ENCODE results near the gene PHTF2.
A peak's percentile ranks its signal among the peaks of the same experiment; 100 is the strongest.

Gene PHTF2

DNA sequence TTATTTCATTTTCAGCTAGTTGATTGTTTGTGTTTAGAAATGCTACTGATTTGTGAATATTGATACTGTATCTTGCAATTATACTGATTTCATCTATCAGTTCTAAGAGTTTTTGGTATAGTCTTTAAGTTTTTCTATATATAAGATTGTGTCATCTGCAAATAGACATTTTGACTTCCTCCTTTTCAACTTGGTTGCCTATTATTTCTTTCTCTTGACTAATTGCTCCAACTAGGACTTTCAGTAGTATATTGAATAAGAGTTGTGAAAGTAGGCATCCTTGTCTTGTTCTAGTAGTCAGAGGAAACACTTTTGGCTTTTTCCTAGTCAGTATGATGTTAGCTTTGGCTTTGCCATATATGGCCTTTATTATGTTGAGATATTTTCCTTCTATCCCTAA is 20.4 kb downstream of the PHTF2 start:
- Histone ChIP-seq H3K4me2 (ENCODE audit: low read length) (peak overlapping the region; percentile 9; the same call in 1 of the 2 replicates), H4K20me1 (ENCODE audit: control insufficient read depth, insufficient read depth, low read depth, low read length) (peaks cover 3% of the 10 kb centered on the region; the same call in 1 of the 2 replicates), H3K9me2 (replicated peaks; ENCODE audit: control insufficient read depth, low read length) (no peaks in the 10 kb centered on the region), H3K36me3 (ENCODE audit: control insufficient read depth, low read length) (peaks cover 57% of the 10 kb centered on the region), H3F3A (ENCODE audit: control insufficient read depth, insufficient read depth) (peaks cover 16% of the 10 kb centered on the region), H3K9me3 (ENCODE audit: control insufficient read depth, insufficient read depth, low read length) (peaks cover 47% of the 10 kb centered on the region), H3K79me2 (ENCODE audit: control insufficient read depth, low read length) (peaks cover 97% of the 10 kb centered on the region), H3K4me1 (ENCODE audit: control insufficient read depth, low read length) (peaks cover 41% of the 10 kb centered on the region), H3K27me3 (ENCODE audit: control insufficient read depth, low read length) (no peaks in the 10 kb centered on the region), H3K4me3 (ENCODE audit: low read length) (no peak overlapping the region), H3K27ac (ENCODE audit: low read depth, low read length) (peak overlapping the region; percentile 11; the same call in 1 of the 2 replicates)
- TF ChIP-seq, protein P1, sequence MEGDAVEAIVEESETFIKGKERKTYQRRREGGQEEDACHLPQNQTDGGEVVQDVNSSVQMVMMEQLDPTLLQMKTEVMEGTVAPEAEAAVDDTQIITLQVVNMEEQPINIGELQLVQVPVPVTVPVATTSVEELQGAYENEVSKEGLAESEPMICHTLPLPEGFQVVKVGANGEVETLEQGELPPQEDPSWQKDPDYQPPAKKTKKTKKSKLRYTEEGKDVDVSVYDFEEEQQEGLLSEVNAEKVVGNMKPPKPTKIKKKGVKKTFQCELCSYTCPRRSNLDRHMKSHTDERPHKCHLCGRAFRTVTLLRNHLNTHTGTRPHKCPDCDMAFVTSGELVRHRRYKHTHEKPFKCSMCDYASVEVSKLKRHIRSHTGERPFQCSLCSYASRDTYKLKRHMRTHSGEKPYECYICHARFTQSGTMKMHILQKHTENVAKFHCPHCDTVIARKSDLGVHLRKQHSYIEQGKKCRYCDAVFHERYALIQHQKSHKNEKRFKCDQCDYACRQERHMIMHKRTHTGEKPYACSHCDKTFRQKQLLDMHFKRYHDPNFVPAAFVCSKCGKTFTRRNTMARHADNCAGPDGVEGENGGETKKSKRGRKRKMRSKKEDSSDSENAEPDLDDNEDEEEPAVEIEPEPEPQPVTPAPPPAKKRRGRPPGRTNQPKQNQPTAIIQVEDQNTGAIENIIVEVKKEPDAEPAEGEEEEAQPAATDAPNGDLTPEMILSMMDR (IDR thresholded peaks at IDR 0.05; ENCODE audit: low read depth, low read length, poor library complexity, severe bottlenecking), result no peak
- TF ChIP-seq EZH2phosphoT487 (IDR thresholded peaks at IDR 0.05; ENCODE audit: borderline replicate concordance, low read length), result no peak

DNA sequence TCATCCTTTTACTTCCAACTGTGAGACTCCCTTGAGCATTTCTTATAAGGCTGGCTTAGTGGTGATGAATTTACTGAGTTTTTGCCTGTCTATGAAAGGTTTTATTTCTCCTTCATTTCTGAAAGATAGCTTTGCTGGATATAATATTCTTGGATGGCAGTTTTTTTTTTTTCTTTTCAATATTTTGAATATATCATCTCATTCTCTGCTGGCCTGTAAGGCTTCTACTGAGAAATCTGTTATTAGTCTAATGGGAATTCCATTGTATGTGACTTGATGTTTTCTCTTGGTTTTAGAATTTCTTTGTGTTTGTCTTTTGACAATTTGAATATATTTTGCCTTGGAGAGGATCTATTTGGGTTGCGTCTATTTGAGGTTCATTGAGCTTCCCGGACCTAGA is 22.4 kb downstream of the PHTF2 start:
- no peaks in the 10 kb centered on the region for H3K9me2 ChIP-seq (replicated peaks; ENCODE audit: control insufficient read depth, low read length)
- peaks cover 95% of the 10 kb centered on the region for H3K79me2 ChIP-seq (ENCODE audit: control insufficient read depth, low read length)

GRCh38 chr7:77822269-77822668 is 23.7 kb downstream of the PHTF2 start:
- no peaks in the 10 kb centered on the region for H3K9me2 ChIP-seq (replicated peaks; ENCODE audit: control insufficient read depth, low read length)
- peaks cover 3% of the 10 kb centered on the region; the same call in 1 of the 2 replicates for H4K20me1 ChIP-seq (ENCODE audit: control insufficient read depth, insufficient read depth, low read depth, low read length)
- TF ChIP-seq, protein P1 (IDR thresholded peaks at IDR 0.05; ENCODE audit: low read depth, low read length, poor library complexity, severe bottlenecking), result no peak
- no peak for TF ChIP-seq EZH2phosphoT487 (IDR thresholded peaks at IDR 0.05; ENCODE audit: borderline replicate concordance, low read length)
- H3K27me3 ChIP-seq (ENCODE audit: control insufficient read depth, low read length), result no peaks in the 10 kb centered on the region
- peak overlapping the region; percentile 69 for H3K4me2 ChIP-seq (ENCODE audit: low read length)
- H3K4me1 ChIP-seq (ENCODE audit: control insufficient read depth, low read length), result peaks cover 73% of the 10 kb centered on the region
- H3K9me3 ChIP-seq (ENCODE audit: control insufficient read depth, insufficient read depth, low read length), result peaks cover 42% of the 10 kb centered on the region
- H3K36me3 ChIP-seq (ENCODE audit: control insufficient read depth, low read length), result peaks cover 54% of the 10 kb centered on the region
- peaks cover 94% of the 10 kb centered on the region for H3K79me2 ChIP-seq (ENCODE audit: control insufficient read depth, low read length)
- H3K4me3 ChIP-seq (ENCODE audit: low read length), result peak overlapping the region; percentile 48
- peak overlapping the region; percentile 44 for H3K27ac ChIP-seq (ENCODE audit: low read depth, low read length)
- peaks cover 31% of the 10 kb centered on the region for H3F3A ChIP-seq (ENCODE audit: control insufficient read depth, insufficient read depth)

More for the DNA sequence above, 22.4 kb downstream of the PHTF2 start:
- H3K4me1 ChIP-seq (ENCODE audit: control insufficient read depth, low read length), result peaks cover 60% of the 10 kb centered on the region
- H3K9me3 ChIP-seq (ENCODE audit: control insufficient read depth, insufficient read depth, low read length), result peaks cover 51% of the 10 kb centered on the region
- H3F3A ChIP-seq (ENCODE audit: control insufficient read depth, insufficient read depth), result peaks cover 29% of the 10 kb centered on the region
- H3K4me3 ChIP-seq (ENCODE audit: low read length), result peak overlapping the region; percentile 48; the same call in 1 of the 2 replicates
- H4K20me1 ChIP-seq (ENCODE audit: control insufficient read depth, insufficient read depth, low read depth, low read length), result peaks cover 3% of the 10 kb centered on the region; the same call in 1 of the 2 replicates
- no peak overlapping the region for H3K27ac ChIP-seq (ENCODE audit: low read depth, low read length)
- H3K27me3 ChIP-seq (ENCODE audit: control insufficient read depth, low read length), result no peaks in the 10 kb centered on the region
- TF ChIP-seq, protein P1 (IDR thresholded peaks at IDR 0.05; ENCODE audit: low read depth, low read length, poor library complexity, severe bottlenecking), result no peak
- peak overlapping the region; percentile 69; the same call in 1 of the 2 replicates for H3K4me2 ChIP-seq (ENCODE audit: low read length)
- H3K36me3 ChIP-seq (ENCODE audit: control insufficient read depth, low read length), result peaks cover 63% of the 10 kb centered on the region
